Measurements from ENCODE around the gene PTPRR.

DNA sequence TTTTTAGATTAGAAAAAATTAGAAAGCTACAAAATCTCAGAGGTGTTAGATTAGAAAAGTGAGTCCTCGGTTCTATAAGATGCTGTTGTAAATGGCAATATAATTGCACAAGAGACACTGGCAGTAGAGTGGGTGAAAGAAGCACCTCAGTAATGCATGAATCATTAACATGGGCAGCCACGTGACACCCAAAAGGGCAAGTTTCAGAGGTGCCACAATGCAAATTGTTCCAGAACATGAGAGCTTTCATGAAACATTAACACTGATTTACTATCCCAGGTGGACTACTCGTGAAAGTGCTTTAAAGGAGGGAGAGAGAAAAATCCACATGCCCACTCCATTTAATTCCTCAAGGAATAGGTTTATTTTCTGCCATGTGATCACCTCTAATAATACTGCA lies 108.4 kb downstream of the PTPRR start:
- TF ChIP-seq, protein P1, sequence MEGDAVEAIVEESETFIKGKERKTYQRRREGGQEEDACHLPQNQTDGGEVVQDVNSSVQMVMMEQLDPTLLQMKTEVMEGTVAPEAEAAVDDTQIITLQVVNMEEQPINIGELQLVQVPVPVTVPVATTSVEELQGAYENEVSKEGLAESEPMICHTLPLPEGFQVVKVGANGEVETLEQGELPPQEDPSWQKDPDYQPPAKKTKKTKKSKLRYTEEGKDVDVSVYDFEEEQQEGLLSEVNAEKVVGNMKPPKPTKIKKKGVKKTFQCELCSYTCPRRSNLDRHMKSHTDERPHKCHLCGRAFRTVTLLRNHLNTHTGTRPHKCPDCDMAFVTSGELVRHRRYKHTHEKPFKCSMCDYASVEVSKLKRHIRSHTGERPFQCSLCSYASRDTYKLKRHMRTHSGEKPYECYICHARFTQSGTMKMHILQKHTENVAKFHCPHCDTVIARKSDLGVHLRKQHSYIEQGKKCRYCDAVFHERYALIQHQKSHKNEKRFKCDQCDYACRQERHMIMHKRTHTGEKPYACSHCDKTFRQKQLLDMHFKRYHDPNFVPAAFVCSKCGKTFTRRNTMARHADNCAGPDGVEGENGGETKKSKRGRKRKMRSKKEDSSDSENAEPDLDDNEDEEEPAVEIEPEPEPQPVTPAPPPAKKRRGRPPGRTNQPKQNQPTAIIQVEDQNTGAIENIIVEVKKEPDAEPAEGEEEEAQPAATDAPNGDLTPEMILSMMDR (IDR thresholded peaks at IDR 0.05) = no peak
- TF ChIP-seq POLR2A (IDR thresholded peaks at IDR 0.05) = no peak
